SK-N-SH (cell line): Measurements from ENCODE around the gene CHRM5. TPM values are rescaled to one million over a fixed set of nuclear protein-coding genes. Genes with fewer than 3 reads are reported as not detected.

Source experiments
- CTCF ChIA-PET: fragments of 300-600, 350-600 bp; formaldehyde crosslinking; extraction: SDS; loops from one replicate; lab custom pipeline; 2021; lab: Yijun Ruan, JAX
- POLR2A ChIA-PET: fragments of 350-600 bp; sonication (Branson Sonifier 250); formaldehyde crosslinking; extraction: SDS; loops from one replicate; lab custom pipeline; 2020; ENCODE audit warnings: antibody characterized with exemption, inconsistent platforms; lab: Yijun Ruan, JAX
- DNase-seq: peaks from one replicate; pipeline ENCODE4 v3.0.0; 2012
- H2AFZ ChIP-seq: fragments of 200-600 bp; sonication (generic); 2 replicates; pipeline ENCODE4 v1.8.1; 2016; ENCODE audit warnings: antibody characterized with exemption, mild to moderate bottlenecking, low read depth
- H3F3A ChIP-seq: fragments of 200-600 bp; sonication (generic); replicated peaks from 2 replicates; pipeline ENCODE3; 2016; ENCODE audit warnings: antibody characterized with exemption, mild to moderate bottlenecking; ENCODE audit not compliant: insufficient read depth
- H3K27ac ChIP-seq, 2 experiments: fragments of 200-500 bp in 1 of 2; fragments of 200-600 bp in 1 of 2; sonication (Bioruptor generic) in 1 of 2; sonication (generic), shearing (Covaris generic) in 1 of 2; 2 replicates each; pipeline versions ENCODE4 v1.5.1 to v1.6.1; 2014 to 2016; ENCODE audit warnings: low read depth in 2 of 2, inconsistent platforms in 1 of 2, low read length in 1 of 2, mild to moderate bottlenecking in 1 of 2, mixed read lengths in 1 of 2
- H3K27me3 ChIP-seq: fragments of 200-600 bp; sonication (generic), shearing (Covaris generic); 2 replicates; pipeline ENCODE4 v1.6.1; 2016; ENCODE audit warnings: mixed run types; ENCODE audit not compliant: insufficient read depth
- H3K36me3 ChIP-seq, 2 experiments: fragments of 200-500 bp in 1 of 2; fragments of 200-600 bp in 1 of 2; sonication (Bioruptor generic) in 1 of 2; sonication (generic) in 1 of 2; replicated peaks in 1 of 2; 2 replicates each; pipeline versions ENCODE3 to v1.5.1; 2014 to 2016; ENCODE audit warnings: low read length in 1 of 2, mild to moderate bottlenecking in 1 of 2; ENCODE audit not compliant: insufficient read depth in 2 of 2, control insufficient read depth in 1 of 2
- H3K4me1 ChIP-seq, 2 experiments: fragments of 200-500 bp in 1 of 2; fragments of 200-600 bp in 1 of 2; sonication (Bioruptor generic) in 1 of 2; sonication (generic), shearing (Covaris generic) in 1 of 2; 2 replicates each; pipeline versions ENCODE4 v1.5.1 to v1.6.1; 2014 to 2016; ENCODE audit warnings: low read depth in 1 of 2, low read length in 1 of 2, mixed run types in 1 of 2; ENCODE audit not compliant: insufficient read depth in 2 of 2, control insufficient read depth in 1 of 2
- H3K4me2 ChIP-seq: fragments of 200-600 bp; sonication (generic), shearing (Covaris generic); 2 replicates; pipeline ENCODE4 v1.6.1; 2017; ENCODE audit warnings: mixed run types
- H3K4me3 ChIP-seq, 2 experiments: fragments of 200-500 bp in 1 of 2; fragments of 200-600 bp in 1 of 2; sonication (Bioruptor generic) in 1 of 2; sonication (generic), shearing (Covaris generic) in 1 of 2; 2 replicates each; pipeline versions ENCODE4 v1.5.1 to v1.8.1; 2014 to 2016; ENCODE audit warnings: low read depth in 2 of 2, inconsistent platforms in 1 of 2, low read length in 1 of 2, mild to moderate bottlenecking in 1 of 2, mixed read lengths in 1 of 2, moderate library complexity in 1 of 2
- H3K79me2 ChIP-seq: fragments of 200-600 bp; sonication (generic); 2 replicates; pipeline ENCODE4 v1.8.1; 2017; ENCODE audit warnings: mild to moderate bottlenecking; ENCODE audit not compliant: insufficient read depth
- H3K9ac ChIP-seq: fragments of 200-600 bp; sonication (generic); 2 replicates; pipeline ENCODE4 v1.6.1; 2017; ENCODE audit warnings: mixed run types
- H3K9me2 ChIP-seq: fragments of 200-600 bp; sonication (generic); 2 replicates; pipeline ENCODE4 v1.6.1; 2017; ENCODE audit warnings: mixed run types
- H3K9me3 ChIP-seq: fragments of 200-600 bp; sonication (generic); 2 replicates; pipeline ENCODE4 v1.6.1; 2017; ENCODE audit warnings: mixed run types, mild to moderate bottlenecking, moderate library complexity
- H4K20me1 ChIP-seq: fragments of 200-600 bp; sonication (generic); 2 replicates; pipeline ENCODE4 v1.6.1; 2017; ENCODE audit warnings: mild to moderate bottlenecking, mixed run types; ENCODE audit not compliant: insufficient read depth
- WGBS: methylation state at CpG from one replicate; pipeline ENCODE4 v1.1.6; 2017; ENCODE audit warnings: low lambda C conversion rate; 5-methylcytosine and 5-hydroxymethylcytosine counted together
- polyA plus RNA-seq, 3 experiments: library from polyadenylated mRNA; depleted of rRNA; stranded (reverse); fragments of >200 nt; gene quantifications; 2 replicates each; pipeline ENCODE4 v1.2.3, GENCODE V29; 2012
- TF ChIP-seq, protein P1 (sequence below): IDR thresholded peaks from 2 replicates; pipeline ENCODE4 v1.6.1; 2012; ENCODE audit warnings: mild to moderate bottlenecking, low read depth, low read length, moderate library complexity

CHRM5 gene
- polyA plus RNA-seq, 1 of the 3 experiments (the other 2 are of a cell fraction): 0.03 TPM

DNA sequence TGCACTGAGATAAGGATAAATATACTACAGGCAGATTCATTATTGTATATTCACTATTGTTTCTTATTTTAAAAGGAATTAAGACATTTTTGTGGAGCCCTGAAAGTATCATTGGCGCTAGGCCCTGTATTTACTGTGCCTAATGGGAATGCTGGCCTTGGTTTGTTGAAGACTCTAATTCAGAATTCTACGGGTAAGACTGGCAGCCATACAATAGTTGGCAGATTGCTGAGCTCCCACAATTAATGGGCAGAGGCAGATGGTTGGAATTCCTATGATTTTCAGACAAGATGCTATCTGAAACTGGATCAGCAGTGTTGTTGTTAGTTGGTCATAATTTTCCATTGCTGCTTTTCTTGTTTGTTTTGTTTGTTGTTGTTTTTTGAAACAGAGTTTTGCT is 148.3 kb downstream of the CHRM5 start:
- H3K27ac ChIP-seq: no peak overlapping the region
- TF ChIP-seq, protein P1, sequence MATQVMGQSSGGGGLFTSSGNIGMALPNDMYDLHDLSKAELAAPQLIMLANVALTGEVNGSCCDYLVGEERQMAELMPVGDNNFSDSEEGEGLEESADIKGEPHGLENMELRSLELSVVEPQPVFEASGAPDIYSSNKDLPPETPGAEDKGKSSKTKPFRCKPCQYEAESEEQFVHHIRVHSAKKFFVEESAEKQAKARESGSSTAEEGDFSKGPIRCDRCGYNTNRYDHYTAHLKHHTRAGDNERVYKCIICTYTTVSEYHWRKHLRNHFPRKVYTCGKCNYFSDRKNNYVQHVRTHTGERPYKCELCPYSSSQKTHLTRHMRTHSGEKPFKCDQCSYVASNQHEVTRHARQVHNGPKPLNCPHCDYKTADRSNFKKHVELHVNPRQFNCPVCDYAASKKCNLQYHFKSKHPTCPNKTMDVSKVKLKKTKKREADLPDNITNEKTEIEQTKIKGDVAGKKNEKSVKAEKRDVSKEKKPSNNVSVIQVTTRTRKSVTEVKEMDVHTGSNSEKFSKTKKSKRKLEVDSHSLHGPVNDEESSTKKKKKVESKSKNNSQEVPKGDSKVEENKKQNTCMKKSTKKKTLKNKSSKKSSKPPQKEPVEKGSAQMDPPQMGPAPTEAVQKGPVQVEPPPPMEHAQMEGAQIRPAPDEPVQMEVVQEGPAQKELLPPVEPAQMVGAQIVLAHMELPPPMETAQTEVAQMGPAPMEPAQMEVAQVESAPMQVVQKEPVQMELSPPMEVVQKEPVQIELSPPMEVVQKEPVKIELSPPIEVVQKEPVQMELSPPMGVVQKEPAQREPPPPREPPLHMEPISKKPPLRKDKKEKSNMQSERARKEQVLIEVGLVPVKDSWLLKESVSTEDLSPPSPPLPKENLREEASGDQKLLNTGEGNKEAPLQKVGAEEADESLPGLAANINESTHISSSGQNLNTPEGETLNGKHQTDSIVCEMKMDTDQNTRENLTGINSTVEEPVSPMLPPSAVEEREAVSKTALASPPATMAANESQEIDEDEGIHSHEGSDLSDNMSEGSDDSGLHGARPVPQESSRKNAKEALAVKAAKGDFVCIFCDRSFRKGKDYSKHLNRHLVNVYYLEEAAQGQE: no peak
- H3K4me1 ChIP-seq: no peaks in the 10 kb centered on the region
- CTCF ChIA-PET: interaction anchor here (1.0 to 1.6 kb wide), 2 partner anchors 12 to 251 kb away, joined by 3 read pairs; partner anchors contain the start of gene LPCAT4
- DNase-seq: no peak
- H3K9me3 ChIP-seq: no peaks in the 10 kb centered on the region
- no peaks in the 10 kb centered on the region for H3K36me3 ChIP-seq
- 56% methylated on average over 2 of the region's 2 CpGs for WGBS
- no peaks in the 10 kb centered on the region for H3K9me2 ChIP-seq
- H3K9ac ChIP-seq: no peak overlapping the region
- H3K4me2 ChIP-seq: no peak overlapping the region
- POLR2A ChIA-PET: no interaction called here
- H3K27me3 ChIP-seq: no peaks in the 10 kb centered on the region
- no peaks in the 10 kb centered on the region for H3K79me2 ChIP-seq
- H3F3A ChIP-seq: no peaks in the 10 kb centered on the region
- H3K4me3 ChIP-seq: no peak overlapping the region
- no peak overlapping the region for H2AFZ ChIP-seq
- no peaks in the 10 kb centered on the region for H4K20me1 ChIP-seq

Other genes starting within 250 kb of the CHRM5 start
- gene AVEN, start 70.7 kb downstream of the CHRM5 start, polyA plus RNA-seq (2012; rRNA removed): 7.5 and 9.1 TPM in 2 replicates
- 92.3 and 105 TPM in 2 replicates for gene EMC7, start 133.4 kb downstream of the CHRM5 start, polyA plus RNA-seq (2012; rRNA removed)
- 0.77 and 1.3 TPM in 2 replicates for gene PGBD4, start 133.6 kb downstream of the CHRM5 start, polyA plus RNA-seq (2012; rRNA removed)
- gene KATNBL1, start 241.6 kb downstream of the CHRM5 start, polyA plus RNA-seq (2012; rRNA removed): 13.8 and 20.3 TPM in 2 replicates